DOHH2 (cell line): ENCODE results near the gene SLC66A2.

Source experiments
- CTCF ChIP-seq: fragments of 200-600 bp; sonication (generic); IDR thresholded peaks from one replicate; pipeline ENCODE4 v1.5.1; 2014; ENCODE audit warnings: antibody characterized with exemption, mild to moderate bottlenecking, low read depth, low read length; ENCODE audit not compliant: poor library complexity, severe bottlenecking
- EZH2phosphoT487 ChIP-seq: fragments of 200-600 bp; sonication (generic); IDR thresholded peaks from 2 replicates; pipeline ENCODE4 v1.6.1; 2017; ENCODE audit warnings: borderline replicate concordance, mild to moderate bottlenecking, antibody characterized with exemption, low read length, moderate library complexity, mixed read lengths

- TF ChIP-seq CTCF (no peak), EZH2phosphoT487 (no peak)
Measured at GRCh38 chr18:79869591-79870300, 81.7 kb downstream of the SLC66A2 start.
